RCC 7860 (cell line): Measurements from ENCODE around the gene FLYWCH2.
A peak's percentile ranks its signal among the peaks of the same experiment; 100 is the strongest.
"Not testable (repeated sequence)": the region's sequence is repeated elsewhere in the genome, so short reads cannot be mapped to it uniquely, and the experiment has no call there.

ENCODE experiments used
- DNase-seq: peaks from one replicate; pipeline ENCODE4 v3.0.0-alpha.2; 2015; ENCODE audit warnings: low spot score
- FAIRE-seq: peaks from 2 replicates; lab custom pipeline; 2012; peaks lifted over from hg19 to GRCh38; lab: Jason Lieb, UNC

The FLYWCH2 gene

DNA sequence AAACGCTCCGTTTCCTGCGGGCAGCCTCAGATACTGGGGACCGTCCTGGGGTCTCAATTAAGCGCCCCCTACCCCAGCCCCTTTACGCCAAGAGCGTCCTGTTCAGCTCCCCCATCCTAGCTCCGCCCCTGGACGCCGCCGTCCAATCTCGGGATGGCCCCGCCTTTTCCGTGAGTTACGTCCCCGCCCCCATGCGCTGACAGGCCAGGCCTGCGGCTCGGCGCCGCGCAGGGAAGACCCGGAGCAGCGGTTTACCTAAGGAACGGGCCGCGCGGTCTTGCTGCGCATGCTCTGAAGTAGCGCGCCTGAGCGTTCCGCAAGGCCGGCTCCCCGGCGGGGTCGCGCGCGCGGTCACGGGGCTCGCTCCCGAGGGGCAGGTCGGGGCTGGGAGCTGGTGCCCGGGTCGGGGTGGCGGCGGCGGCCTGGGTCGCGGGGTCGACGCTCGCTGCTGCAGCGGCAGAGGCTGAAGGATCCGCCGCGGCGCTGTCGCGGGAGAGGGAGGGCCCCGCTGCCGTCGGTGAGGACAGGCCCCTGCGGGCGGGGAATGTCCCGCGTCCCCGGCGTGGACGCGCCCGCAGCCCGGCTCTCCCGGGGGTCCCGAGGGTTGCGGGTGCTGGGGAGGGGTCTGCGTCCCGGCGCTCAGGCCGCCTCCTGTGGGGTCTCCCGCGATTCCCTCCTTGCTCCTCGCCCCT lies 28.8 kb downstream of the FLYWCH2 start, which contains the start of gene FLYWCH1:
Gene FLYWCH1, plus strand, starts transcription at position 294 of the 692 bp plus-strand sequence. CDS start 17,755 bp downstream, outside the sequence.
- peak; percentile 90 for DNase-seq

DNA sequence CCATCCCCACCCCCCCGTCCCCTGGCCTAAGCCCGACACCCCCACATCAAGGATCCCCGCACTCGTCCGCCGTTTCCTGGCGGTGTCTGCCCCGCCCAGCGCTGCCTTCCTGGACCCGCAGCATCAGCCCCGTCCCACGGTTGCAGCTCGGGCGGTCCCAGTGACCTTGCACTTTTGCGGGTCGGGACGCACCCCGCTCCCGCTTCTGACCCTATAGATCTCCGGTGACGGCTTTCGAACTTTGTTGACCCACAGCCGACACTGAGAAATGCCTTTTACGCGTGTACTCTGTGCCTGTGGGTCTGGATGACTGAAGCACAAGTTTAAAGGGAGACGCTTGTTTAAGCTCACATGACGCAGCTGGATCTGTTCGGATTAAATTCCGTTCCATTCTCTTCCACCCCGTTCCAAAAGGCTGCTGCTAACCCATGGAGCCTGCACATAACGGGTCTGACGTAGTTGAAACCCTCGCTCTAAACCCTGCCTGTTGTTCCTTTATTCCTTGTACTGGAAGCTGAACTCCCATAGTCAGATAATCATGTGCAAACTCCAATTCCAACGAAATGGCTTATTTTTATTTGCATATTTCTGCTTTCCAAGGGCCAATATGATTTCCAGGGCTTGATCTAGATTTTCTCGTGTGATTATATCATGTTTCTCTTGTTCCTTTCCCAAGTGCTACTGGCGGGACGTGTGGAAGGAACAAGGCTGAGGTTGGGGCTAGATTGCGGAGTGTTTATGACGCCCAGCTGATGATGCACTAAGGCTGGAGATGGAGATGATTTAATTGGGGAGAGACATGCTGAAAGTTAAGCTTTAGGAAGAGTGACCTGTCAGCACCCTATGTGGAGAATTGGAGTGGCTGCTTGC lies 29.6 kb downstream of the FLYWCH2 start:
- FAIRE-seq (no peak), DNase-seq (no peak)

More for the DNA sequence above, 28.8 kb downstream of the FLYWCH2 start, which contains the start of gene FLYWCH1:
- peak; percentile 30 for FAIRE-seq

DNA sequence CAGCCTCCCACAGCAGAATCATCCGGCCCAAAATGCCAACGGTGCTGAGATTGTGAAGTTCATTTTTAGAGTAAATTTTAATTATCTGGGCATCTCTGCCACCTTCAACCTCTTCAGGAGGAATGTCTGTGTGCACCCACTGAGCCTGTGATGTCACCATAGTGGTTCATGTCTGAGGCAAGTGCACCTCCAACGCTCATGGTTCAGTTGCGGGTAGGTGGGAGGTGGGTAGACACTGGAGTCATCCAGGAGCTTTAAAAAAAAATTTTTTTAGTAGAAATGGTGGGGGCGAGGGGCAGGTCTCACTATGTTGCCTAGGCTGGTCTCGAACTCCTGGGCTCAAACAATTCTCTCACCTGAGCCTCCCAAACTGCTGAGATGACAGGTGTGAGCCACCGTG lies 30.6 kb downstream of the FLYWCH2 start:
- no peak for FAIRE-seq
- DNase-seq, result no peak

DNA sequence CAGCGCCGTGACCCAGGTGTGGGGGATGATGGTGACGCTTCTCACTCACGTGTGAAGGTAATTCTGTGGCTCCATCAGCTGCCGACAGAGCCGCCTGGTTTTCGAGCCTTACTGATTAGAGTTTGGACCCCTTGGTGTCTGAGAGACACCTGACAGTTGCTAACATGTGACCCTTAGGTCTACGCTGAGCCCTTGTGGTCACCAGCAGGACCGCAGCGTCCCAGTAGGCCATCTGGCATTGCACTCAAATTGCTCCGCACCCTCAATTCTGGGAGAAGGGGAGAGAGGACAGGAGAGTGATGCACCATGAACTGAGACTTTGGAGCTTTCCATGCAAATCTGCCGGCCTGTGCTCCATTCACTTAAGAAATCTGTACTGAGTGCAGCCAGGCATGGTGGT lies 31.2 kb downstream of the FLYWCH2 start:
- FAIRE-seq, result no peak
- DNase-seq, result no peak

DNA sequence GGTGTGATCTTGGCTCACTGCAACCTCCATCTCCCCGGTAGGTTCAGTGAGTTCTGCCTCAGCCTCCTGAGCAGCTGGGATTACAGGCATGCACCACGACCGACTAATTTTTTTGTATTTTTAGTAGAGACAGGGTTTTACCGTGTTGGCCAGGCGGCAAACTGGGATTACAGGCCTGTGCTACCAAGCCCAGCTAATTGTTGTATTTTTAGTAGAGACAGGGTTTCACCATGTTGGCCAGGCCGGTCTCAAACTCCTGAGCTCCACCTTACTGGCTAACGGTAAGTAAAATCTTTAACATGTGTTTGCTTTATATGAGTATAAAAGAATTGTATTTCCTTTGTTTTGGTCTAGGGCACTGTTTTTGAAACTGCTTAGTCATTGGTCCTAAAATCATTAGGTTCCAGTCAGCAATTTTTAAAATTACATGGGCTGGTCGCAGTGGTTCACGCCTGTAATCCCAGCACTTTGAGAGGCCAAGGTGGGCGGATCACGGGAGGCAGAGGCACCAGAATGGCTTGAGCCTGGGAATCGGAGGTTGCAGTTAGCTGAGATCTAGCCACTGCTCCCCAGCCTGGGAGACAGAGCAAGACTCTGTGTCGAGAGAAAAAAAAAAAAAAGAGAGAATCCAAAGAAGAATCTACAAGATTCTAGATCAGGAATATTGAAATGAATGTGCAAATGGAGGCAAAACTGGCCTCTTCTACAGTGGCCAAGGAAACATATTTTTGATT lies 32.3 kb downstream of the FLYWCH2 start:
- no peak for FAIRE-seq

DNA sequence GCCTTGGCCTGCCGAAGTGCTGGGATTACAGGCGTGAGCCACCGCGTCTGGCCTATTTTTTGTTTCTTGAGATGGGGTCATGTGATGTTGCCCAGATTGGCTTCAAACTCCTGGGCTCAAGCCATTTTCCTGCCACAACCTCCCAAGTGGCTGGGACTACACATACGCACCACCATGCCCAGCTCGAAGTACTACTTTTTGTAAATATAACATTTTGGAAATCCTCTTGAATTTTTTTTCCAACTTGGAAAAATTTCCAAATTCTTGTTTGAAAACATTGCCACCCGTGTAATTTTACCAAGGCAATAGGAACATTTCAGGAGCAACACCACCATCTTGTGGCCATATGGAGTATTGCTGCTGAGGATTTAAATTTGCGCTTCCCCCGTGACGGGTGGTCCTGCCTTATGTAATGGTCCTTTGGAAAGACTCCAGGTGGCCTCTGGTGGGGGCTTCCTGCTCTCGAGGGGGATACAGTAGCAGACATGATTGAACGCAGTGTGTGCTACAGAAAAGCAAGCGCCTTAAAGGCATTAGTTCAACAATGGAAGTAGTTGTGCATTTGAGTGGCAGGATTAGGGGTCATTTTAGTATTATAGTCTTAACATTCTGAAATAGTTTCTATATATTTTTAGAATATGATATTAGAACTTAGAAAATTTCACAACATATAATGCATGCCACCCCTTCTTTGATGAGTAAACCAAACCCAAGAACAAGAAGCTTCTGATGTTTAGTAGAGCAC lies 36.7 kb downstream of the FLYWCH2 start:
- DNase-seq (peak; percentile 31), FAIRE-seq (peak; percentile 18)

More for the DNA sequence above, 32.3 kb downstream of the FLYWCH2 start:
- DNase-seq, result no peak

DNA sequence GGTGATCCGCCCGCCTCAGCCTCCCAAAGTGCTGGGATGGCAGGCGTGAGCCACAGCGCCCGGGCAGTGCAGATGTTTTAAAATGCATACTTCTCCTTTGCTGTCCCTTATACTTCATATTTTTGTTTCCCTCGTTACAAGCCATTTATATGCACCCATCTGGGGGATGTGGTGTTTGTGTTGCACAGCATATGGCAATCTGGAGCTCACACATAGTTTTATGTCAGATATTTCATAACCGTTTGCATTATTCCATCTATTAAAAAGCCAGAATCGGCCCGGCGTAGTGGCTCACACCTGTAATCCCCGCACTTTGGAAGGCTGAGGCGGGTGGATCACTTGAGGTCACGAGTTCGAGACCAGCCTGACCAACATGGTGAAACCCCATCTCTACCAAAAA lies 40.5 kb downstream of the FLYWCH2 start:
- DNase-seq, result no peak
- no peak for FAIRE-seq

DNA sequence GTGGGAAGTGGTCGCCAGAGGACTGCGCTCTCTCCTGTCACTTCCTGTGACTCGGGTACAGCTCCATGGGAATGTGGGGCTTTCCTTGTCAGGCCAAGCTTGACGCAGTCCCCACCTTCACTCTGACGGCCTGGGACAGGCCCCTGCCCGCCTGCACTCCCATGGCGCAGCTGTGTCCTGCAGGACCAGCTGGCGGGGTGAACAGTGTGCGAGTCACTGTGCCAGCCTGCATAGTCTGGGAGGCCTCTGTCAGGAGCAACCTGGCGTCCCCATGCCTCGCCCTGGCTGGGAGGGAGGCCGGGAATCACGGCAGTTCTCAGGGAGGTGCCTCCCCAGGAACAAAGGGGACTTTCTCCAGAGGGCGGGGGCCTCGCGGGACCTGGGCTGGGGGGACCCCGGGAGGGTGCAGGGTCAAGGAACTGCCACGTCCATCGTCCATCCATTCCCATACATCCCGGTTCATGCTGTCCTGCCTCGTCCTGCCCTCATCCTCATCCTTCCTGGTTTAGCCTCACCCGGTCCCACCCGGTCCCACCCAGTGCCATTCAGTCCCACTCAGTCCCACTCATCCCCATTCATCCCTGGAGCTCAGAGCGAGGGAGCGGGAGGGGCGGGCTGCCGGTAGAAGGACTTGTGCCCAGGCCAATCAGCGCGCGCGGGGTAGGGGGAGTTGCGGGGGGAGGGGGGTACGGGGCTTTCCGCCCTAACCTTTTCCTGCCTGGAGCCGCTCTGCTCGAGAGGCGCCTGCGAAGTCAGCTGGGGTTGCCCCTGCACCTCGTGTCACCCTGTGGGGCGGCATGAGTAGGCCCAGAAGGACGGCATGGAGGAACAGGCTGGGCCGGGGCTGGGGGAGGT lies 42.1 kb downstream of the FLYWCH2 start:
- no peak for DNase-seq
- no peak for FAIRE-seq

DNA sequence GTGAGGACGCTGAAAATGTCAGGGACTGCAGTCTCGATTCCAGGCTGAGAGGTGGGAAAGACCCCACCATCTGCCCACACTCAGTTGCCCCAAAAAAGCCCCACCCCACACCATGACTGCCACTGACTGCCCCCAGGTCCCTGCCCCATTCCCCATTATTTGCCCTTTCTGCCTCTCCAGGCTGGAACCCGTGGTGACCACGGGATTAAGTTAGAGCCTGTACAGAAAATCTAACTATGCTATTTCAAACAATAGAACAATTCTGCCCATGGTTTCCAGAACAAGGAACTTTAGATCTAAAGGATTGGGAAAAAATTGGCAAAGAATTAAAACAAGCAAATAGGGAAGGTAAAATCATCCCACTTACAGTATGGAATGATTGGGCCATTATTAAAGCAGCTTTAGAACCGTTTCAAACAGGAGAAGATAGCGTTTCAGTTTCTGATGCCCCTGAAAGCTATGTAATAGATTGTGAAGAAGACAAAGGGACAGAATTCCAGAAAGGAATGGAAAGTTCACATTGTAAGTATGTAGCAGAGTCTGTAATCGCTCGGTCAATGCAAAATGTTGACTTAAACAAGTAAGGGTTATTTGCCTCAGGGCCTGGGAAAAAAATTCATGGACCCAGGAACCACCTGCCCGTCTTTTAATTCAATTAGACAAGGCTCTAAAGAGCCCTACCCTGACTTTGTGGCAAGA lies 43.1 kb downstream of the FLYWCH2 start:
- FAIRE-seq (no peak), DNase-seq (no peak)

DNA sequence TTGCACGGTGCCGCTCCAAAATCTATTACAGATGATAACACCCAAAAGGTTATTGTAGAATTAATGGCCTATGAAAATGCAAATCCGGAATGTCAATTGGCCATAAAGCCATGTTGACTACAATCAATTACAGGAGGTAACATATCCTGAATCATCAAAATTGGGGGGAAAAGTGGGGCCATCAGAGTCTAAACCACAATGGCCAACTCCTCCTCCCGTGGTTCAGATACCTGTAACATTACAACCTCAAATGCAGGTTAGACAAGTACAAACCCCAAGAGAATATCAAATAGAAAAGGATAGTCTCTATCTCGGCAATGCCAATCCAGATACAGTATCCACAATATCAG lies 43.6 kb downstream of the FLYWCH2 start:
- no peak for DNase-seq
- FAIRE-seq, result no peak

DNA sequence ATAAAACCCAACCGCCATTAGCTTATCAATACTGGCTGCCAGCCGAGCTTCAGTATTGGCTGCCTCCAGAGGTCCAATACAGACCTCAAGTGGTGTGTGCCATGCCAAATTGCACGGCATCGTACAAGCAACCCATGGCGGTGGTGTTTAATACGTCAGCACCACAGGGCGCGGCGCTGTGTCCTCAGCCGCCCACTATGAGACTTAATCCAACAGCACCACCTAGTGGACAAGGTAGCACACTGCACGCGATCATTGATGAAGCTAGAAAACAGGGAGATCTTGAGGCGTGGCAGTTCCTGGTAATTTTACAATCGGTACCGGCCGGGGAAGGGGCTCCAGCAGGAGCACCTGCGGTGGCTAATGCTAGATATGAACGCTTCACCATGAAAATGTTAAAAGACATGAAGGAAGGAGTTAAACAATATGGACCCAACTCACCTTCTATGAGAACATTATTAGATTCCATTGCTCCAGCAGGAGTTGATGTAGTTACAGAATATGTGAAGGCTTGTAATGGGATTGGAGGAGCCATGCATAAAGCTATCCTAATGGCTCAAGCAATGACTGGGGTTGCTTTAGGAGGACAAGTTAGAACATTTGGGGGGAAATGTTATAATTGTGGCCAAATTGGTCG lies 44.1 kb downstream of the FLYWCH2 start:
- no peak for FAIRE-seq
- peak; percentile 64 for DNase-seq

DNA sequence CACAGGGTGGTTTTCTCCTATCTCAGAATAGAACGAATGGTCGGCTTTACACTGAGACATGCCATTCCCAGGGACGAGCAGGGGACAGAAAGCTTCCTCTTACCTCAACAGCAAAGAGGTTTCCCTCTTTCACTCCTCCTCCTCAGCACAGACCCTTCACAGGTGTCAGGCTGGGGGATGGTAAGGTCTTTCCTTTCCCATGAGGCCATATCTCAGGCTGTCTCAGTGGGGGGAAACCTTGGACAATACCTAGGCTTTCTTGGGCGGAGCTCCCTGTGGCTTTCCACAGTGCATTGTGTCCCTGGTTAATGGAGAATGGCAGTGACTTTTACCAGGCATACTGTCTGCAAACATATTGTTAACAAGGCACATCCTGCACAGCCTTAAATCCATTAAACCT lies 45.1 kb downstream of the FLYWCH2 start:
- not testable (repeated sequence) for DNase-seq, FAIRE-seq

DNA sequence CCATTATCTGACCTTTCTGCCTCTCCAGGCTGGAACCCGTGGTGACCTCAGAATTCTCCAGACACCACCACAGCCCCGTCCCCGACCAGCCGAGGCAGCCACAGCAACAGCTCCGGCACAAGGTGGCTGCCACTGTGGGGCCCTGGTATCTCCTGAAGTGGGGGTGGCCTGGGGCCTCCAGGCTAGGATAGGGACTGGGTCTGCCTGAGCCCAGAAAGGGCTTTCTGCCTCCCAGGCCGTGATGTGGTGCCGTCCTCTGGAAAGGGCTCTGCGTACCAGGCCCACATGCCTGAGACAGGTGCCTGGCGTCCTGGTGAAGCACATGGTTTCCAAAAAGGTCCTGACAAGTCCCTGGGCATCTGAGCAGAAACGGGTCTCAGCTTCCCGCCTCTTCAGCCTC lies 45.8 kb downstream of the FLYWCH2 start:
- FAIRE-seq (no peak), DNase-seq (no peak)

DNA sequence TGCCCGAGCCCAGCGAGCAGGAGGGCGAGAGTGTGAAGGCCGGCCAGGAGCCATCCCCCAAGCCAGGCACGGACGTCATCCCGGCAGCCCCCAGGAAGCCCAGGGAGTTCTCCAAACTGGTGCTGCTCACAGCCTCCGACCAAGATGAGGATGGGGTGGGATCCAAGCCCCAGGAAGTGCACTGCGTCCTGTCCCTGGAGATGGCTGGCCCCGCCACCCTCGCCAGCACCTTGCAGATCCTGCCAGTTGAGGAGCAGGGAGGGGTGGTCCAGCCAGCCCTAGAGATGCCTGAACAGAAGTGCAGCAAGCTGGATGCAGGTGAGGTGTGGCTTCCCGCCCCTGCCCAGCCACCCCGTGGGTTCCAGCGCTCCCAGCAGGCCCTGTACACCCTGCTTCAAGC lies 46.7 kb downstream of the FLYWCH2 start:
- DNase-seq (no peak), FAIRE-seq (no peak)

DNA sequence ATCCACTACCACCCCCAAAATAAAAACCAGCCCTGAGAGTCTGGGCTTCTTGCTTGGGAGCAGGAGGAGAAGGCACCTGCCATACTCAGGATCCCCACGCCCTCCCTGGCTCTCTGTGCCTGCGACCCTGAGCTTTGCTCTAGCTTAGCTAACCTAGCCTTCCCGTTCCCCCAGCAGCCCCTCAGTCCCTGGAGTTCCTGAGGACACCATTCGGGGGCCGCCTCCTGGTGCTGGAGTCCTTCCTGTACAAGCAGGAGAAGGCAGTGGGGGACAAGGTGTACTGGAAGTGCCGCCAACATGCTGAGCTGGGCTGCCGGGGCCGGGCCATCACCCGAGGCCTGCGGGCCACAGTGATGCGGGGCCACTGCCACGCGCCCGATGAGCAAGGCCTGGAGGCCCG lies 47.2 kb downstream of the FLYWCH2 start:
- no peak for FAIRE-seq
- no peak for DNase-seq

DNA sequence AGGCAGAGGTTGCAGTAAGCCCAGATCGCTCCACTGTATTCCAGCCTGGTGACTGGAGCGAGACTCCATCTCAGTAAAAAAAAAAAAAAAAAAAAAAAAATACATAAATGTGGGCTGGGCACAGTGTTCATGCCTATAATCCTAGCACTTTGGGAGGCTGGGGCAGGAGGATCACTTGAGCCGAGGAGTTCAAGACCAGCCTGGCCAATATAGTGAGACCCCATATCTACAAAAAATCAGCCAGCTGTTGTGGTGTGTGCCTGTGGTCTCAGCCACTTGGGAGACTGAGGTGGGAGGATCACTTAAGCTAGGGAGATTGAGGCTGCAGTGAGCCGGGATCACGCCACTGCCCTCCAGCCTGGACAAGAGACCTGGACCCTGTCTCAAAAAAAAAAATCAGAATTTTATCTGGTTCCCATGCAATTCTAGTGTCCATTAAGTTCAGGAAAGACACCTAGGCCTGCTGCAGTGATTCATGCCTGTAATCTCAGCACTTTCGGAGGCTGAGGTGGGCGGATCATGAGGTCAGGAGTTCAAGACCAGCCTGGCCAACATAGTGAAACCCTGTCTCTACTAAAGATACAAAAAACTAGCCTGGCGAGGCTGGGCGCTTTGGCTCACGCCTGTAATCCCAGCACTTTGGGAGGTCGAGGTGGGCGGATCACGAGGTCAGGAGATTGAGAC lies 48.4 kb downstream of the FLYWCH2 start:
- DNase-seq, FAIRE-seq: not testable (repeated sequence)

DNA sequence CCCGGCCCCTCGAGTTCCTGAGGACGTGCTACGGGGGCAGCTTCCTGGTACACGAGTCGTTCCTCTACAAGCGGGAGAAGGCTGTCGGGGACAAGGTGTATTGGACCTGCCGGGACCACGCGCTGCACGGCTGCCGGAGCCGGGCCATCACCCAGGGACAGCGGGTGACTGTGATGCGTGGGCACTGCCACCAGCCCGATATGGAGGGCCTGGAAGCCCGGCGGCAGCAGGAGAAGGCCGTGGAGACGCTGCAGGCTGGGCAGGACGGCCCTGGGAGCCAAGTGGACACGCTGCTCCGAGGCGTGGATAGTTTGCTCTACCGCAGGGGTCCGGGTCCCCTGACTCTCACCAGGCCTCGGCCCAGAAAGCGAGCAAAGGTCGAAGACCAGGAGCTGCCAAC lies 50.1 kb downstream of the FLYWCH2 start:
- FAIRE-seq, result no peak
- no peak for DNase-seq

DNA sequence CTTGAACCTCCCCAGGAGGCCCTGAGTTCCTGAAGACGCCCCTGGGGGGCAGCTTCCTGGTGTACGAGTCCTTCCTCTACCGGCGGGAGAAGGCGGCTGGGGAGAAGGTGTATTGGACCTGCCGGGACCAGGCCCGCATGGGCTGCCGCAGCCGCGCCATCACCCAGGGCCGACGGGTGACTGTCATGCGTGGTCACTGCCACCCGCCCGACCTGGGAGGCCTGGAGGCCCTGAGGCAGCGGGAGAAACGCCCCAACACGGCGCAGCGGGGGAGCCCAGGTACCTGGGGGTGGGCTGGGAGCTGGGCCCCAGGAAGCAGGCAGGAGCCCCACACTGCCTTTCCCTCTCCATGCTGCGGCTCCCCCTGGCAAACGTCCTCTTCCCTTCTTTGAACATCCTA lies 50.7 kb downstream of the FLYWCH2 start:
- DNase-seq, result no peak
- no peak for FAIRE-seq
